Parathyroid adenoma (tissue), 2 donors: ENCODE data around the gene SGPP1.
A peak's percentile ranks its signal among the peaks of the same experiment; 100 is the strongest.

ENCODE experiments used
- H2AFZ ChIP-seq: fragments of 300-600 bp; sonication (generic); one replicate; pipeline ENCODE4 v1.7.0; 2017; ENCODE audit warnings: antibody characterized with exemption, mild to moderate bottlenecking
- H3K27ac ChIP-seq: fragments of 300-600 bp; sonication (generic); one replicate; pipeline ENCODE4 v1.7.0; 2017
- H3K27me3 ChIP-seq: fragments of 300-600 bp; sonication (generic); one replicate; pipeline ENCODE4 v1.7.0; 2017; ENCODE audit warnings: low read length; ENCODE audit not compliant: control insufficient read depth, insufficient read depth
- H3K36me3 ChIP-seq: fragments of 300-600 bp; sonication (generic); one replicate; pipeline ENCODE4 v1.7.0; 2017; ENCODE audit warnings: low read length; ENCODE audit not compliant: control insufficient read depth, insufficient read depth
- H3K4me1 ChIP-seq: fragments of 300-600 bp; sonication (generic); one replicate; pipeline ENCODE4 v1.7.0; 2017; ENCODE audit warnings: control low read depth
- H3K4me2 ChIP-seq: fragments of 300-600 bp; sonication (generic); one replicate; pipeline ENCODE4 v1.7.0; 2017; ENCODE audit warnings: low read length
- H3K4me3 ChIP-seq: fragments of 300-600 bp; sonication (generic); one replicate; pipeline ENCODE4 v1.7.0; 2017; ENCODE audit warnings: low read depth, low read length
- H3K79me2 ChIP-seq: fragments of 300-600 bp; sonication (generic); one replicate; pipeline ENCODE4 v1.7.0; 2017; ENCODE audit warnings: control low read depth
- H3K9ac ChIP-seq: fragments of 300-600 bp; sonication (generic); one replicate; pipeline ENCODE4 v1.7.0; 2017; ENCODE audit warnings: mild to moderate bottlenecking
- H3K9me3 ChIP-seq: fragments of 300-600 bp; sonication (generic); one replicate; pipeline ENCODE4 v1.7.0; 2017; ENCODE audit warnings: low read length; ENCODE audit not compliant: control insufficient read depth
- TF ChIP-seq, protein P1 (sequence below): fragments of 300-600 bp; sonication (generic); IDR thresholded peaks from one replicate; pipeline ENCODE4 v1.7.0; 2017; ENCODE audit warnings: antibody characterized with exemption, mild to moderate bottlenecking
- donor health status: primary hyperparathyroidism.

Gene SGPP1

DNA sequence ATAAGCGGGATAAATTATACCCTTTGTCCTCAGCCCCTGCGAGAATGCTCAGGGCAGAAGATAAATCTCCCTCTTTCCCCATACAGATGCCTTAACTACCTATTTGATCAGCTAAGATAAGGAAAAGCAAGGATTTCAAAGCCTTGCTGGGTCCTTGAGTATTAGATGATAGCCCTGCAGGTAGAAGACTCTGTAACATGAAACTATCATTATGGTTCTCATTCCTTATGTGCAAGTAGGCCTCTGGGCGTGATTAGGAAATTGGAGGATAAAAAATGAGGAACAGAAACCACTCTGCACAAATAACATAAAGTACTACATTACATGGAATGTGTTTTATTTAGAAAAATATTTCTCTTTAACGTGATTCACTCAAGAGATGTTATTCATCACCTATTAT is 71.7 kb downstream of the SGPP1 start:
- Histone ChIP-seq H3K79me2 (no peaks in the 10 kb centered on the region), H3K4me3 (no peak overlapping the region), H2AFZ (peak overlapping the region; percentile 59), H3K4me2 (no peak overlapping the region), H3K4me1 (no peaks in the 10 kb centered on the region), H3K9ac (no peak overlapping the region), H3K9me3 (no peaks in the 10 kb centered on the region), H3K27me3 (no peaks in the 10 kb centered on the region), H3K36me3 (no peaks in the 10 kb centered on the region), H3K27ac (peak overlapping the region; percentile 5)
- TF ChIP-seq, protein P1, sequence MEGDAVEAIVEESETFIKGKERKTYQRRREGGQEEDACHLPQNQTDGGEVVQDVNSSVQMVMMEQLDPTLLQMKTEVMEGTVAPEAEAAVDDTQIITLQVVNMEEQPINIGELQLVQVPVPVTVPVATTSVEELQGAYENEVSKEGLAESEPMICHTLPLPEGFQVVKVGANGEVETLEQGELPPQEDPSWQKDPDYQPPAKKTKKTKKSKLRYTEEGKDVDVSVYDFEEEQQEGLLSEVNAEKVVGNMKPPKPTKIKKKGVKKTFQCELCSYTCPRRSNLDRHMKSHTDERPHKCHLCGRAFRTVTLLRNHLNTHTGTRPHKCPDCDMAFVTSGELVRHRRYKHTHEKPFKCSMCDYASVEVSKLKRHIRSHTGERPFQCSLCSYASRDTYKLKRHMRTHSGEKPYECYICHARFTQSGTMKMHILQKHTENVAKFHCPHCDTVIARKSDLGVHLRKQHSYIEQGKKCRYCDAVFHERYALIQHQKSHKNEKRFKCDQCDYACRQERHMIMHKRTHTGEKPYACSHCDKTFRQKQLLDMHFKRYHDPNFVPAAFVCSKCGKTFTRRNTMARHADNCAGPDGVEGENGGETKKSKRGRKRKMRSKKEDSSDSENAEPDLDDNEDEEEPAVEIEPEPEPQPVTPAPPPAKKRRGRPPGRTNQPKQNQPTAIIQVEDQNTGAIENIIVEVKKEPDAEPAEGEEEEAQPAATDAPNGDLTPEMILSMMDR, result no peak

DNA sequence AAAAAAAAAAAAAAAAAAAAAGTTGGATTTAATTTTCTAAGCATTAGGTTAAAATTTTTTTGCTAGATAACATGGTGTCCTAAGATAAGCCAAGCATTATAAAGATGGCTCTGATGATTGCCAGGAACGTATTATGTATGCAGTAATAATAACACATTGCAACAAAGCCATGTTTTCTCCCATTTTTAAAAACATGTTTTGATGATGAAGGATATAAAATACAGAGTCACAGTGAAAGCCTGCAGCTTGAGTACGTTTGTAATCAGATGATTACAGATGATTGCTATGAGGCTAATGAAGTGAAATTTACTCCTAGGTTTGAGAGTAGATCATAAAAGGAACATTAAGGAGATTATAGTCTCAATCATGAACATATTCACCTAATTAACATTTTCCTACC is 72.9 kb downstream of the SGPP1 start:
- no peak overlapping the region for H3K4me3 ChIP-seq
- H3K27me3 ChIP-seq, result no peaks in the 10 kb centered on the region
- no peaks in the 10 kb centered on the region for H3K36me3 ChIP-seq
- H3K4me2 ChIP-seq, result no peak overlapping the region
- no peak overlapping the region for H2AFZ ChIP-seq
- no peaks in the 10 kb centered on the region for H3K4me1 ChIP-seq
- H3K9ac ChIP-seq, result no peak overlapping the region
- no peak overlapping the region for H3K27ac ChIP-seq
- TF ChIP-seq, protein P1, result no peak
- H3K79me2 ChIP-seq, result no peaks in the 10 kb centered on the region
- H3K9me3 ChIP-seq, result no peaks in the 10 kb centered on the region

DNA sequence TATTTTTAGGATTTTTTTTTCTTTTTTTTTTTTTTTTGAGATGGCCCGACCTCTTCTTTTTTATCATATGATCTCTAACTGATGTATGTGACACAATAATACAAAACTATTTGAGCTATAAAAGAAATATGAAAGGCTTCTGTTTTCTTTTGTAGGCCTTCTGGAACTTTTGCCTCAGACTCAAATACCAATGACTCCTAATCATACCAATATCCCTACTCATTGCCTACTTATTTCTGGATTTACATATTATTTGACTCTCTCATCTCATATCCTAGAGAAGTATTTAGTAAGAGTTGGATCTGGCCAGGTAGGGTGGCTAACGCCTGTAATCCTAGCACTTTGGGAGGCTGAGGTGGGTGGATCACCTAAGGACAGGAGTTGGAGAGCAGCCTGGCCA is 73.5 kb downstream of the SGPP1 start:
- no peaks in the 10 kb centered on the region for H3K36me3 ChIP-seq
- no peak overlapping the region for H3K9ac ChIP-seq
- TF ChIP-seq, protein P1, result no peak
- no peak overlapping the region for H3K4me2 ChIP-seq
- H3K9me3 ChIP-seq, result no peaks in the 10 kb centered on the region
- H3K27me3 ChIP-seq, result no peaks in the 10 kb centered on the region
- H3K4me3 ChIP-seq, result no peak overlapping the region
- no peak overlapping the region for H3K27ac ChIP-seq
- H2AFZ ChIP-seq, result no peak overlapping the region
- H3K4me1 ChIP-seq, result no peaks in the 10 kb centered on the region
- no peaks in the 10 kb centered on the region for H3K79me2 ChIP-seq

DNA sequence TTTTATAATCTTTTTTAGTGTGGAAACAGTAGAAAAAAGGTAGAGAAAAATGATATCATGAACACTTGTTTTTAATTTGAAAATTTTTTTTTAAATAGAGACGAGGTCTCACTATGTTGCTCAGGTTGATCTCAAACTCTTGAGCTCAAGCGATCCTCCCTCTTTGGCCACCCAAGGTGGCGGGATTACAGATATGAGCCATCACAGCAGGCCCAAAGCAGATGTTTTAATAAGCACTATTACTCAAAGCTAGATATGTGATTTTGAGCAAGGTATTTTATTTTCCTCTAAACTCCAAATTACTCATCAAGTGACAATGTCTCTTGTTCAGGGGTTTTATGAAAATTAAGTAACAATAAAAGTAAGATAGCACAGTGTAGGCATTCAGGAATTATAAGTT is 75.5 kb downstream of the SGPP1 start:
- H3K27ac ChIP-seq, result no peak overlapping the region
- no peaks in the 10 kb centered on the region for H3K27me3 ChIP-seq
- peaks cover 6% of the 10 kb centered on the region for H3K4me1 ChIP-seq
- H3K36me3 ChIP-seq, result no peaks in the 10 kb centered on the region
- TF ChIP-seq, protein P1, result no peak
- H3K79me2 ChIP-seq, result no peaks in the 10 kb centered on the region
- no peak overlapping the region for H2AFZ ChIP-seq
- no peak overlapping the region for H3K4me3 ChIP-seq
- no peak overlapping the region for H3K9ac ChIP-seq
- H3K4me2 ChIP-seq, result no peak overlapping the region
- no peaks in the 10 kb centered on the region for H3K9me3 ChIP-seq

DNA sequence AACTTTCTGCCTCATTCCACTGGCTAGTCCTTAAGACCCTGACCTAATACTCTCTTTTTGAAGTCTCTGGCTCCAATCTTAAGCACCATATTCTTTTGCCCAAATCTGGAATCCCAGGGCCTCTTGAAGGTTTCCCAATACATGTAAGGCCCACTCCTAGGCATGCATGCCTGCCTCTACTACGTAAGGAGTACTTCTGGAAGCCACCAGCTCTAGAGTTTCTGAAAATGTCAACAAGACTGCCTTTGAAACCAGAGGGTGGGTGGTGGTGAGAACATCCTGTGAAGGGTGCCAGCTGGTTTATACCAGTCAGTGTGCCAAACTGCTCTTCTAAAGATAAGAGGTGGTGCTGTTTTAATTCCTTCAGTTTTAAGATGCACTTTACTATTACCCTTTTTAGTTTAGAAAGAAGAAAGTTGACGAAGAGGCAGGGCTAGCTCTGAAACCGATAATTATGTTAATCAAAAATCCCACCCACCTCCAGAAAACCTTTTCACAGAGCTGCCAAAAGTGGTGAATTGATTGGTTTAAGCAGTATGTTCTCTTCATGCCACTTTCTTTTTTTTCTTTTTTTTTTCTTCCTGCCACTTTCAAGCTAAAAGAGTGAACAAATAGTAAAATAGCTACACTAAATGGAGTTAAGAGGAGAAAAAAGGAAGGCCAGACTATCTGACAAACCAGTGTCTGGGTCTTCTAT is 77.5 kb downstream of the SGPP1 start:
- Histone ChIP-seq H3K27ac (no peak overlapping the region), H3K9ac (no peak overlapping the region), H3K36me3 (no peaks in the 10 kb centered on the region), H2AFZ (no peak overlapping the region), H3K4me1 (peaks cover 6% of the 10 kb centered on the region), H3K9me3 (no peaks in the 10 kb centered on the region), H3K79me2 (no peaks in the 10 kb centered on the region), H3K4me2 (no peak overlapping the region), H3K4me3 (no peak overlapping the region), H3K27me3 (no peaks in the 10 kb centered on the region)
- TF ChIP-seq, protein P1, result no peak
